Sciatic nerve (tissue), 2 donors: ENCODE results near the gene LIN54. TPM values are rescaled to one million over a fixed set of nuclear protein-coding genes. Genes with fewer than 3 reads are reported as not detected.
"Not testable (repeated sequence)": the region's sequence is repeated elsewhere in the genome, so short reads cannot be mapped to it uniquely, and the experiment has no call there.

Experiments
- ATAC-seq: fragments of 200-7000 bp; cut with Tn5 transposase; one replicate; pipeline ENCODE4 v1.9.1; 2020; ENCODE audit warnings: mild to moderate bottlenecking, moderate library complexity
- DNase-seq: peaks from one replicate; pipeline ENCODE4 v3.0.0-alpha.2; 2020; ENCODE audit warnings: low spot score
- intact Hi-C: fragments of 100-400 bp; cut with DNase I; formaldehyde crosslinking; loops from one replicate; pipeline ENCODE4 v1.14.2; 2022
- total RNA-seq: library from RNA; stranded (reverse); fragmentation: NEBNext Ultra II Directional; extraction: Animal tissue kit (Norgen Biotek cat#: 25700); gene quantifications from one replicate; pipeline ENCODE4 v1.2.1, GENCODE V29; 2021
- donor health status: DM: no; HTN: no; CAD: no.
- donor health status: DM: no; HTN: no; CAD: no.

LIN54 gene
- total RNA-seq, 1 donor from 2014 or later, result 12.1 TPM

DNA sequence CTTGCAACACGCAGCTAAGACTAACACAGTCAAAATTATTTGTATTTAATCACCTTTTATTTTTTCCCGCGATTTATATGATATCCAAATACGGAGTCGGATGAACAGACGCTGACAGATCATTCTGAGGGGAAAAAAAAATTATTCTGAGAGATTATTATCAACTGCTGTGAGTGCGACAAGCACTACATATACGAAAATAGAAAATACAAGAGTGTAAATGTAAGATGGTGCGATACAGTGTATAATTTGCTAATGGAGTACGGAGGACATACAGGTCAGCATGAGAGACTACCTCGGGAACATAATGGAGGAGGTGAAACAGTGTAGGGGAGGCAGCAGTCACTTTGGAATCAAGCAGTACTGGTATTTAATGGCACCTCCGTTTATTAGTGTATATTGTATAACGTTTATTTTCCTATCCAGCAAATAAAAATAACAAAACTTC lies 2.8 kb upstream of the LIN54 start:
- intact Hi-C loops, result no loop called here
- ATAC-seq (peak; percentile 4), DNase-seq (no peak)

DNA sequence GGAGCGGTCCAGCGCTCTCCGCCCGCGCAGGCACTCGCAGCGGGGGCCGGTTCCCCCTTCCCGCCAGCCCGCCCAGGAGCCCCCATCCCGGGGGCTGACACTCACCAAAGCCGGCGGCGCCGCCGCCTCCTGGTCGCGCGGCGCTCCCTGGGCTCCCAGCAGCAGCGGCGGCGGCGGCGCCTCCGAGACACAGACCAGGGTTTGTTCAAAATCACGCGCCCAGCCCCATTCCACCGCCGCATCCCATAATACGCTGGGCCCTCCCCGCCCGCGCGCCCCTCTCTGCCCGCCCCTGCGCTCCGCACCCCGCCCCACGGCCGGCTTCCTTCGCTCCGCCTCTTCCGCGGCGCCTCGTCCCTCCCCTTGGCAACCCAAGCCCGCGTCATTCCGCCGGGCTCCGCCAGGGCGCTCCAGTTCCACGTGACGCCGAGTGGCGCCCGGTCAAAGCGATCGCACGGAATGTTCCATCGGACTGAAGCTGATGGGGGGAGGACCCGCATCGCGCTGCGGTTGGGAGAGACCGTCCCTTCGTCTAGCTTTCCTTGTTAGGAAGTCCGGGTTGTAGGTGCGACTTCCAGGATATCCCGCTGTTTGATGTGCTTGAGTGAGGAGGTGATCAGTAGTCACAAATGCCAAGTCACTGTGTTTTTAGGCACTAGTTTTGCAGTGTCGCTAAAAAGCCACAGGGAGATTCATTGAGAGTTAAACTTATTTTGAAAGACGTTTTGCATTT lies 2.2 kb upstream of the LIN54 start:
- DNase-seq, result peak; percentile 98
- peak; percentile 98 for ATAC-seq
- intact Hi-C loops, result no loop called here

DNA sequence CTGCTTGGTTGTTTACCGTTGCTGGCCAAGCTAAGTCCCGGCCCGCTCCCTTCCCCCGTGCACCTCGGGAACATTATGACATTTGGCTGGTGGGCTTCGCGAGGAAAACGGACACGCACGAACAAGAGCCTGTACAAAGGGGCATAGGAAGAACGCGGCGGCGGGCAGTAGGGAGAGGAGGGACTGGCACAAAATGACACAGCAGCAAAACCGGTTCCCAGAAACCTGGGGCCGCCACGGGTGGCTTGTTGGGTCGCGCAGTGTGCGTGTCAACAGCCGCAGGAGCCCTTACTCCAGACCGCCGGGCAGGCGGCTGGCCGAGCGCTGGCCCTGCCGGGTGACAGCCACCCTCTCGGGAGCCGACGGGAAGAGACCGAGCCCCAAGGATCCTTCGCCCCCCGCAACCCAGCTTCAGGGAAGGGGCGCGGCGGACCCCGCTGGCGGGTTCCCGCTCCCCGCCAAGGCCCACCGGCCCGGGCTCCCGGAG lies 1.6 kb upstream of the LIN54 start:
- DNase-seq (peak; percentile 69), ATAC-seq (no peak)
- intact Hi-C loops, result no loop called here

DNA sequence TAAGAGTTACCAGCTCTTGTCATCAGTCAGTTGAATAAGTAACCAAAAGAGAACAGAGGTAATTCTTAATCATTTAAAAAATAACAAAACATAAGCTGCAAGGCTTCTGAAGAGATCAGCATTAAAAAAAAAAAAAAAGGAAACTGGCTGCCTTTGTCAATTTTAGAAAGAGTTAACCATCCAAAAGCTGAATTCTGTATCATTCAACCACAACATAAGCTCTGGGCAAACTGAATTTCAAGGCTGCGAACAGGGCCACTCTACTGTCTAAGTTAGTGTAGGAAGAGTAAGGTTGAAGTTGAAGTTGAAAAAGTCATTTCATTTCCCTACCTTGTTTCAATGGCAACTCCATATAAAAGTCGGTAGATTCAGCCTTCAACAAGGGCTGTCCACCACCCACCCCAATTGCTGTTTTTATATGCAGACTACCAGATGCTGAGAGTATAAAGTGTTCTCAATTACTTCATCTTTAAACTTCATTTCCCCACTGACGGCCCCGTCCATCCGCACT lies 1.1 kb upstream of the LIN54 start:
- ATAC-seq (no peak), DNase-seq (no peak)
- intact Hi-C loops, result no loop called here

DNA sequence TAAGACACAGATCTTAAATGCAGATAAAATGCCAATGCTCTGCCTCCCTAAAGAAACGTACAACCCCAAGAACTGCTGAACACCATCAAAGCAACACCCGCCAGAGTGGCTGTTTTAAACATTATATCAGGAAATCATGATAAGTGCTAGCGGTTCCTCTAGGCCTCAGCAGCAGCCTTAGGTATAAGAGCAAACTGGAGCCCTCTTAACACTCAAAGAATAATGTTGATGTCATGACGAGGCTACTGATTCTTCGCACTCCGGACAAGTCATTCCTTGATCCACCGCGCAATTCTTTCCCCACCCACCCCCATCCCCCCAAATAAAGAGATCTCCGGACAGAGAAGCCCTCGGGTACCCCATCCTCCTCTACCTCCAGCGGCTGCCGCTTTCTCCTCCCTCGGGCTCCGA lies 507 bp downstream of the LIN54 start:
- DNase-seq (no peak), ATAC-seq (peak; percentile 0)
- intact Hi-C loops, result no loop called here

DNA sequence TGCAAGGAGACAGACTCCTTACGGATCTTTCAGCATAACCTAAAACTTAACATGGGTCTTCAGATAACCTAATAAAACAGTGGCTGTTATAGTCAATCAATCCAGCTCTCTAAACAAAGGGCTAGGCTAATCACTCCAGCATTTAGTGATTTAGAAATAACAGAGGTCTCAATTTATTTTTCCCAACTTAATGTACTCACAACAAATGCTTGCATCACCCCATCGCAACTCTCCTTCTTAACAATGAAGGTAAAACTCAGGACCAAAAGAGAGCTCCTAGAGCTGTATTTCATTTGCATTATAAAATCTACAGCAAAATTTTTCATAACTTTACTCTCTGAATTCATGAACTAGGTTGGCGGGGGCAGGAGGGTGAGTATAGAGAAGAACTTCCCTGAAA lies 1.1 kb downstream of the LIN54 start:
- DNase-seq (no peak), ATAC-seq (no peak)
- intact Hi-C loops, result no loop called here

DNA sequence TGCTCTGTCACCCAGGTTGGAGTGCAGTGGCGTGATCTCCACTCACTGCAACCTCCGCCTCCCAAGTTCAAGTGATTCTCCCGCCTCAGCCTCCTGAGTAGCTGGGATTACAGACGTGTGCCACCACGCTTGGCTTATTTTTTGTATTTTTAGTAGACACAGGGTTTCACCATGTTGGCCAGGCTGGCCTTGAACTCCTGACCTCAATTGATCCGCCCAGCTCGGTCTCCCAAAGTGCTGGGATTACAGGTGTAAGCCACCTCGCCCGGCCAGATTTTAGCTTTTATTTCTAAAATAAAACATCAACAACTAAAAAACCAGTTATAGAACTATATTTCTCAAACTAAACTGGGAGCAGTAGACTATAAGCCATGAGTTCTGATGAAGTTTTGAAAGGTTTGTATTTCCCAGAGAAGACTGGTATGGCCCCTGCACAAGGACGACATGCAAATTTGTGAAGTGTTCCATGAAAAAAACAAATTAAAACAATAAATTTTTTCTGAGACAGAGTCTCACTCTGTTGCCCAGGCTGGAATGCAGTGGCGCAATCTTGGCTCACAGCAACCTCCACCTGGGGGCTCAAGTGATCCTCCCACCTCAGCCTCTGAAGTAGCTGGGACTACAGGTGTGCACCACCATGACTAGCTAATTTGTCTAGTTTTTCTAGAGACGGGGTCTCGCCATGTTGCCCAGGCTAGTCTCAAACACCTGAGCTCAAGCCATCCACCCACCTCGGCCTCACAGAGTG lies 7.4 kb downstream of the LIN54 start:
- ATAC-seq, DNase-seq, intact Hi-C loops: not testable (repeated sequence)

DNA sequence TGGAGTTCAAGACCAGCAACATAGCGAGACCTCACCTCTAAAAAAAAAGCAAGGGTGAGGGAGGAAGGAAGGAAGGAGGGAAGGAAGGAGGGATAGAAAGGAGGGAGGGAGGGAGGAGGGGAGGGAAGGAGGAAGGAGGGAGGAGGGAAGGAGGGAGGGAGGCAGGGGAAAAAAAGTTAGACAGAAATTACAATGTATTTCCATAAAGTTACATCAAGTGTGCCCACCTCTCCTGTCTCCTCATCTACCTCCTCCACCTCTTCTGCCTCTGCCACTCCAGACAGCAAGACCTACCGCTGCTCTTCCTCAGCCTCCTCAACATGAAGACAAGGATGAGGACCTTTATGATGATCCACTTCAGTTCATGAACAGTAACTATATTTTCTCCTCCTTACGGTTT lies 8.3 kb downstream of the LIN54 start:
- DNase-seq (no peak), ATAC-seq (no peak)
- intact Hi-C loops, result no loop called here

DNA sequence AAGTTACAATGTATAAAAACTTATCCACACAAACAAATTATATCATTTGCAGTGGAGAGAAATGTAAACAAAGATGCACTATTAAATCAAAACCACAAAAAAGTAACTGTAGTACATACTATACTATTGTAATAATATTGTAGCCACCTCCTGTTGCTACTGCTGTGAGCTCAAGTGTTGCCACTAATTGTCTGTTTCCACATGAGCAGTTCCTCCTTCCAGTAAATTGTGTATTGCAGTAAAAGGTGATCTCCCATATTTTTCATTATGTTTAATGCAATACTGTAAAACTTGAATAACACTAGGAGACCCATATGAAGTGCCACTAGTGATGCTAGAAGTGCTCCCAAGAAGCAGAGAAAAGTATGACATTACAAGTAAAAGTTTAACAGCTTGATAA lies 11.7 kb downstream of the LIN54 start:
- ATAC-seq (no peak), DNase-seq (no peak)
- intact Hi-C loops, result no loop called here

DNA sequence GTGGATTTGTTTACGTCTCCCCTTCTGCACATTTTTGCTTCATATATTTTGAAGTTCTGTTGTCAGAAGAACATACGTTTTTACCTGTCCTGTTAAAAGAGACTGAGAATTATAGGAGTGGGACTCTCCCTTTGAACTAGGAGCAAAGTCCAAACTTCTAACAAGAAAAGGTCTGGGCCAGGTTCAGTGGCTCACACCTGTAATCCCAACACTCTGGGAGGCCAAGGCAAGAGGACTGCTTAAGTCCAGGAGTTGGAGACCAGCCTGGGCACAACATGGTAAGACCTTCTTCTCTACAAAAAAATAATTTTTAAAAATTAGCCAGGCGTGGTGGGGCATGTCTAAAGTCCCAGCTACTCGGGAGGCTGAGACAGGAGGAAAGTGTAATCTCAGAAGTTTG lies 15.8 kb downstream of the LIN54 start:
- intact Hi-C loops, result no loop called here
- ATAC-seq (no peak), DNase-seq (no peak)

DNA sequence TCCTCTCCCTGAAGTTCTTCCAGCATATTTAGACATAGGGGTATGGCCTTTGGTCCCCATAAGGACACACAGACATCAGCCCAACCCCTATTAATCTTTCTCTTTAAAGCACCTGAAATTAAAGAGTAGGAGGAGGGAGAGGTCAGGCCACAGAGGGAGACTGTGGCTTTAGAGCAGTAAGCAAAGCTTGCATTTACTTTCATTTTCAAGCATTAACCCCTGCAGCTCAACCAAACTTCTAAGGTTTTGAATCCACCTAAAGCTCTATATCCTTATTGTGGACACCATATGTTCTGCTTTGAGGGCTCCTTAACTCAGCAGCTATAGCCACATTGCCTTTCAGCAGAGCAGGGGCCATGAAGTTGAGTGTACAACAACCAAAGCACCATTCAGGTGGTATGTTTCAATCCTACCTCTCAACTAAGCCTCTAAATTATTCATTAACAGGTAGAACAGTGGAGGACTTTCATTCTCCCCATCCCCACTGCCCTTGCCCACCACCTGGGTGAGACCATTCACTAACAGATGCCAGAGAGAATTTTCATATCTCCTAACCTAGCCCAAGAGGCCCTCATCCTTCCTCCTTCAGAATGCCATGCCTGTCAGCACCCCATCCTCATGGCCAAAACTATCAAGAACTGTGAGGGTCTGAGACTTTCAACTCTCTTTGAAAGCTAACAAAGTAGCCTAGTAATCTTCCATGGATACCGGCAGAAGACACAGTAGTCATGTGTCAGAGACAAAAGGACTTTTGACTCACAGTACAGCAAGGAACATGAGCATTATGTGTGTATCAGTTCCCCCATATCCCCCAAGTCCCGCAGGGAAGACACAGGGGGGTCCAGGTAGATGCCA lies 20.8 kb downstream of the LIN54 start:
- intact Hi-C loops, result no loop called here
- no peak for ATAC-seq

DNA sequence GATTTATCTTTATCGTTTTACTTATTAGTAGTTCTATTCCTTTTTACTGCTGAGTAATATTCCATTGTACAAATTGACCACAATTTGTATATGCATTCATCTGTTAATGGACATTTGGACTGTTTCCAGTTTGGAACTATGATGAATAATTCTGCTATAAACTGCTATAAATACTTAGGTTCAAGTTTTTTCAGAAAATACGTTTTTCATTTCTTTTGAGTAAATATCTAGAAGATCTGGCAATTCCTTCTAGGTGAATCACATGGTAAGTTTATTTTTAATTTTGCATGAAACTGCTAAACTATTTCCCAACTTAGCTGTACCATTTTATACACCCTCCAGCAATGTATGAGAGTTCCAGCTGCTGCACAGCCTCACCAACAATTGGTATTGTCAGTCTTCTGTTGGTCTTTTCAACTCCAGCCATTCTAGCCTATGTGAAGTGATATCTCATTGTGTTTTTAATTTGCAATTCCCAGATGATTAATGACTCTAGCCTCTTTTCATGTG lies 22.2 kb downstream of the LIN54 start:
- DNase-seq (no peak), ATAC-seq (no peak)
- intact Hi-C loops, result no loop called here

More for the DNA sequence above, 20.8 kb downstream of the LIN54 start:
- no peak for DNase-seq

DNA sequence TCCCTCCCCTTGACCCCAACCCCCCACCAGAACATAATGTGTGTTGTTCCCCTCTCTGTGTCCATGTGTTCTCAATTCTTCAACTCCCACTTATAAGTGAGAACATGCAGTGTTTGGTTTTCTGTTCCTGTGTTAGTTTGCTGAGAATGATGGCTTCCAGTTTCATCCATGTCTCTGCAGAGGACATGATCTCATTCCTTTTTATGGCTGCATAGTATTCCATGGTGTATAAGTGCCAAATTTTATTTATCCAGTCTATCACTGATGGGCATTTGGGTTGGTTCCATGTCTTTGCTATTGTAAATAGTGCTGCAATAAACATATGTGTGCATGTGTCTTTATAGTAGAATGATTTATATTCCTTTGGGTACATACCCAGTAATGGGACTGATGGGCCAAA lies 23.1 kb downstream of the LIN54 start:
- intact Hi-C loops, ATAC-seq, DNase-seq: not testable (repeated sequence)

DNA sequence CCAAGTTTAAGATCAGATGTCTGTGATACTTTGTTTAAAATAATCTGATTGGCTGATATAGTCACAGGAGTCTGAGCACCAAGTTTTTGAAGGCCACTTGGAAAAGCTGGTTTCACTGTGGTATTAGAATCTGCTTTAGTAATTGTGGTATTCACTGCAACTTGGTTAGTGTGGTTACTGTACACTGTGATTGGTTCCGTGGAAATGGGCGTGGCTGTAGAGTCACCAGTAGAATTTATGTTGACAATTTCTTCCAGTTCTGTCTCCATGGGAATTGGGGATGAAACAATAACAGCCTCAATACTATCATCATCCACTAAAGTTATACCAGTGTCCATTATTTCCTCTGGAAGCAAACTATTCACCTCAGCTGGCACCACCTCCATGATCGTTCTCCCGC lies 26.2 kb downstream of the LIN54 start:
- intact Hi-C loops, result no loop called here
- ATAC-seq (no peak), DNase-seq (no peak)

DNA sequence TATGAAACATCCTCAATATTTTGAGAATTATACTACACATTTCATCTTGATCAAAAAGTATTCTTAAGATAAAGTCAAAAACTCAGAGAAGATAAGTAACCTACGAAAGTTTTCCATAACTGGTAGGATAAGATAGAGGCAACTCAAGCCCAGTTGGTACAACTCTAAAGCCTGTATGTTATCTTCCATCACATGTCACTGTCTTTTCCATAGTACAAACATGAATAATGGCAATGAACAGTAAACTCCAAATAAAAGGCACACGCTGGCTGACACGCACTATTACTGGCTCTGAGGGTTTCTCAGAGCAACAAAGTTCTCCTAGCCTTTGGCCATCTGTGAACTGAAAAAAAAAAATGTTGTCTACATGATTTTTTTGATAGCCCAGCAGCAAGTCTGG lies 27.2 kb downstream of the LIN54 start:
- DNase-seq (no peak), ATAC-seq (no peak)
- intact Hi-C loops, result no loop called here

DNA sequence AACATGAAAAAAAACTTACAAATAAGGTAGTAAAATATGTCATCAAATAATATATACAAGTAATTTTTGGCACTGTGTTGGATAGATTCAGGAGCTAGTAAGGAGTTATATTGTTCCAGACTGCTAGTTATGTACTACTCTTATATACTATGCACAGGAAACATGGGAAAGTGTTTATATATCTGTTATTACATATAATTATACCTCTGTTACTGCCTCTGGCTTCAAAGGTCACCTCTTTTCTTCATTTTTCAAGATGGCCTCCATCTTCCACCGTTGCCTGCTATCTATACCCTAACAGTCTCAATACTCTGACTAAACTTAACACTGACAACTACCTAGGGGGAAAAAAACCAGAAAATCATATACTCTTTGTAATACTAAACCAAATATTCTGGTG lies 29.5 kb downstream of the LIN54 start:
- ATAC-seq, result no peak
- intact Hi-C loops, result no loop called here

DNA sequence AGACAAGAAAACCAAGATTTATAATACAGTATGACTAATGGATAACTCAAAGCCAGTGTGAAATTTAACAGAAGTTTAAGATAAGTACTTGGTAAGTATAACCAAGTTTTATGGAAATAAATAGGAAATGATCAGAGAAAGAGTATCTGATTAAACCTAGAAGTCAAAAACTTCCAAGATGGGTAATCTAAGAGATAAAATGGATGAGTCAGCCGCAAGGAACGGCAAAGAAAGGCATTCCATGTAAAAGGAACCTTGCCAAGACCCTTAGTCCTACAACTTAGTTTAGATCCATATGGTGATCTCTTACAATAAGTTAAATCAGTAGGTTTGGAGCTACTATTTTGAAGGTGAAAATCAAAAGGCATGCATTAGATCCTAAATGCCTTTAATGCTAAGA lies 34.8 kb downstream of the LIN54 start:
- ATAC-seq, result no peak
- DNase-seq, result no peak
- intact Hi-C loops, result no loop called here

More for the DNA sequence above, 29.5 kb downstream of the LIN54 start:
- DNase-seq, result no peak

DNA sequence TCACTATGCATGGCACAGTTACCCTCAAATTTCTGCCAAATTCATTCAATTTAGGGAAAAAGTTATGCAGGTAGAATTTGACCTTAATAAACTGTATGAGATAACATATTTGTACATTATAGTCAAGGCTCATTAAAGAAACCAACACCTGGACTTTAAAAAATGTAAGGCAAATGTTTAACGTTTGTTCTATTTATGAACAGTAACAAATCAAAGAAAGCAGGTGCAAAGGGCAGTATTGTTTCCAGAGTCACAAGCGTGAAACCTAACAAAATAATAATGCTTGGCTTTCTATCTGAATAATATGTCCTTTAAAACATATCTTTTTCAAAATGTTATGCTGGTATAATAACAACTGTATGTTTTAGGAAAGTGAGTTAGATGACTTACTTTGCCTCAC lies 41.2 kb downstream of the LIN54 start:
- intact Hi-C loops, result no loop called here
- ATAC-seq (no peak), DNase-seq (no peak)

DNA sequence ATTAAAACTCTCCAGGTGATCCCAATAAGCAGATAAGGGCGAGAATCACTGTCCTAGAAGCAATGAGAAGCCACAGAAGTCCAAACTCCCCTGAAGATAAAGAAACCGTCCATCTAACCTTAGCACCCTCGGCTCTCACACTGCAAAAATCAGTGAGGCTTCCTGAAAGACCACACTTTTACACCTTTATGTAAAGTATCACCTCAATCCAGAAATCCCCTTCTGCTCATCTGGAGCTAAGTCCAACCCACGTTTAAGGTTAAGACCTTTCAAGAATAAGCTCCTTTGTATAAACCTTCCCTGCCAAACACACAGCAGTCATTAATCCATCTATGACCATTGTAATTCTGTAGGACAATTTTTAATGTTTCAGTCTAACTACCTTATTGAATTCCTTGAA lies 41.7 kb downstream of the LIN54 start:
- no peak for ATAC-seq
- DNase-seq, result no peak
- intact Hi-C loops, result no loop called here
